CD4-positive, alpha-beta T cell (primary cell): ENCODE data around the gene TPCN2. TPM values are rescaled to one million over a fixed set of nuclear protein-coding genes. Genes with fewer than 3 reads are reported as not detected.

Source experiments
- ATAC-seq: fragments of 200-7000 bp; cut with Tn5 transposase; one replicate; pipeline ENCODE4 v1.10.0; 2022; ENCODE audit warnings: mild to moderate bottlenecking; ENCODE audit not compliant: poor library complexity
- CTCF ChIA-PET: fragments of 350-600 bp; sonication (Branson Sonifier 250); formaldehyde crosslinking; loops from one replicate; lab custom pipeline; 2021; ENCODE audit warnings: antibody characterized with exemption, inconsistent platforms; lab: Charles Lee
- POLR2A ChIA-PET: fragments of 350-600 bp; sonication (Branson Sonifier 250); formaldehyde crosslinking; loops from one replicate; lab custom pipeline; 2021; ENCODE audit warnings: antibody characterized with exemption, inconsistent platforms; lab: Charles Lee
- DNase-seq, 14 experiments: peaks; one replicate each; pipeline ENCODE4 v3.0.0-alpha.2; 2013 to 2020; ENCODE audit warnings: mixed read lengths in 2 of 14
- H3K27ac ChIP-seq, 2 donors: one replicate each; pipeline versions ENCODE4 v1.5.1 to v1.7.0; 2013; ENCODE audit warnings: low read length in 2 of 2, low read depth in 1 of 2, mild to moderate bottlenecking in 1 of 2
- H3K27me3 ChIP-seq, 2 experiments: 1 replicate in 1 of 2; 2 replicates in 1 of 2; pipeline versions ENCODE4 v1.6.1 to v1.7.0; 2013; ENCODE audit warnings: low read length in 2 of 2, control low read depth in 1 of 2, mild to moderate bottlenecking in 1 of 2, moderate library complexity in 1 of 2; ENCODE audit not compliant: insufficient read depth in 2 of 2, control insufficient read depth in 1 of 2
- H3K36me3 ChIP-seq: one replicate; pipeline ENCODE4 v1.6.1; 2013; ENCODE audit warnings: low read length, control low read depth; ENCODE audit not compliant: insufficient read depth
- H3K4me1 ChIP-seq: one replicate; pipeline ENCODE4 v1.6.1; 2013; ENCODE audit warnings: low read length, control low read depth; ENCODE audit not compliant: insufficient read depth
- H3K4me3 ChIP-seq: one replicate; pipeline ENCODE4 v1.5.1; 2013; ENCODE audit warnings: mild to moderate bottlenecking, low read length, moderate library complexity
- H3K9me3 ChIP-seq, 2 experiments: 1 replicate in 1 of 2; 2 replicates in 1 of 2; pipeline versions ENCODE4 v1.6.1 to v1.7.0; 2013; ENCODE audit warnings: low read length in 2 of 2, mild to moderate bottlenecking in 2 of 2, control low read depth in 1 of 2, moderate library complexity in 1 of 2; ENCODE audit not compliant: control insufficient read depth in 1 of 2, insufficient read depth in 1 of 2
- H3K27ac Mint-ChIP-seq: one replicate; pipeline ENCODE4 v1.8.0; 2020; ENCODE audit warnings: mixed read lengths
- H3K27me3 Mint-ChIP-seq: one replicate; pipeline ENCODE4 v1.8.0; 2021; ENCODE audit warnings: mixed read lengths
- H3K36me3 Mint-ChIP-seq: one replicate; pipeline ENCODE4 v1.8.0; 2021; ENCODE audit warnings: low read depth, mixed read lengths
- H3K4me1 Mint-ChIP-seq: one replicate; pipeline ENCODE4 v1.8.0; 2021; ENCODE audit warnings: low read depth, mixed read lengths
- H3K4me3 Mint-ChIP-seq: one replicate; pipeline ENCODE4 v1.8.0; 2020; ENCODE audit warnings: mild to moderate bottlenecking, mixed read lengths
- H3K9me3 Mint-ChIP-seq: one replicate; pipeline ENCODE4 v1.8.0; 2020; ENCODE audit warnings: mixed read lengths
- CTCF ChIP-seq: fragments of 200-600 bp; IDR thresholded peaks from one replicate; pipeline ENCODE4 v1.8.0; 2022; ENCODE audit warnings: antibody characterized with exemption, mild to moderate bottlenecking
- intact Hi-C, 2 experiments: fragments of 100-400 bp; cut with DNase I in 1 of 2; cut with micrococcal nuclease in 1 of 2; formaldehyde crosslinking; loops; one replicate each; pipeline versions ENCODE4 v1.15.1 to v1.9.0; 2023 to 2025; cut with DNase I, micrococcal nuclease
- total RNA-seq, 174 experiments: library from RNA in 2 of 174; stranded (reverse) in 2 of 174; gene quantifications; one replicate each; pipeline ENCODE4 v1.2.3 and lab custom pipeline; 2021 to 2026

TPCN2 gene
- total RNA-seq, 2 experiments from 2014 or later: 10.2 to 11.5 TPM

GRCh38 chr11:69109101-69109500, 60.4 kb downstream of the TPCN2 start:
- Histone ChIP-seq H3K27me3 (no peaks in the 10 kb centered on the region), H3K36me3 (no peaks in the 10 kb centered on the region), H3K27ac (no peak overlapping the region), H3K4me1 (peaks cover 7% of the 10 kb centered on the region), H3K4me3 (no peak overlapping the region), H3K9me3 (peaks cover 0 to 22% of the 10 kb centered on the region in 2 experiments)
- no peak overlapping the region for H3K4me3 Mint-ChIP-seq
- DNase-seq (no peak), ATAC-seq (no peak)
- no peak for TF ChIP-seq CTCF
- H3K4me1 Mint-ChIP-seq: peaks cover 3% of the 10 kb centered on the region
- intact Hi-C loops: loop anchor here in 1 of 2 experiments (10.0 kb wide), 1 partner anchor 186 kb away; the partner anchor contains the start of gene MYEOV
- no peaks in the 10 kb centered on the region for H3K27me3 Mint-ChIP-seq
- no peak overlapping the region for H3K27ac Mint-ChIP-seq
- no peaks in the 10 kb centered on the region for H3K9me3 Mint-ChIP-seq
- H3K36me3 Mint-ChIP-seq: no peaks in the 10 kb centered on the region
- ChIA-PET CTCF (no interaction called here), POLR2A (no interaction called here)

GRCh38 chr11:69110451-69110850, 61.7 kb downstream of the TPCN2 start:
- no peak for DNase-seq
- H3K9me3 Mint-ChIP-seq: no peaks in the 10 kb centered on the region
- Histone ChIP-seq H3K27ac (no peak overlapping the region), H3K9me3 (peaks cover 0 to 22% of the 10 kb centered on the region in 2 experiments), H3K27me3 (no peaks in the 10 kb centered on the region), H3K36me3 (no peaks in the 10 kb centered on the region), H3K4me1 (peaks cover 7% of the 10 kb centered on the region), H3K4me3 (no peak overlapping the region)
- no peak for TF ChIP-seq CTCF
- no peak overlapping the region for H3K27ac Mint-ChIP-seq
- ATAC-seq: no peak
- no peak overlapping the region for H3K4me3 Mint-ChIP-seq
- intact Hi-C loops: no loop called here
- no peaks in the 10 kb centered on the region for H3K36me3 Mint-ChIP-seq
- CTCF ChIA-PET: no interaction called here
- no peaks in the 10 kb centered on the region for H3K27me3 Mint-ChIP-seq
- POLR2A ChIA-PET: no interaction called here
- H3K4me1 Mint-ChIP-seq: peaks cover 3% of the 10 kb centered on the region

- ChIA-PET CTCF (no interaction called here), POLR2A (interaction anchor here (0.6 kb wide), 2 partner anchors 299 to 421 kb away, joined by 3 read pairs; no protein-coding TSS in a partner anchor)
- no peak for TF ChIP-seq CTCF
- no peak for DNase-seq
- Mint-ChIP-seq H3K4me1 (peaks cover 2% of the 10 kb centered on the region), H3K36me3 (no peaks in the 10 kb centered on the region), H3K27me3 (no peaks in the 10 kb centered on the region), H3K4me3 (no peak overlapping the region), H3K9me3 (no peaks in the 10 kb centered on the region), H3K27ac (no peak overlapping the region)
- H3K27ac ChIP-seq: no peak overlapping the region
- intact Hi-C loops: no loop called here
- H3K4me1 ChIP-seq: peaks cover 2% of the 10 kb centered on the region
- H3K27me3 ChIP-seq: no peaks in the 10 kb centered on the region
- H3K9me3 ChIP-seq: peaks cover 0 to 22% of the 10 kb centered on the region in 2 experiments
- H3K4me3 ChIP-seq: no peak overlapping the region
- ATAC-seq: no peak
- H3K36me3 ChIP-seq: no peaks in the 10 kb centered on the region
Observed at GRCh38 chr11:69111624-69112542, 63.2 kb downstream of the TPCN2 start.
